Kasumi-1 (cell line): ENCODE measurements around the gene PUM1.
"Not testable (repeated sequence)": the region's sequence is repeated elsewhere in the genome, so short reads cannot be mapped to it uniquely, and the experiment has no call there.

ENCODE experiments used
- DNase-seq, 2 experiments: peaks; one replicate each; lab custom pipeline; 2025; lab: John Stamatoyannopoulos, UW

PUM1 gene

DNA sequence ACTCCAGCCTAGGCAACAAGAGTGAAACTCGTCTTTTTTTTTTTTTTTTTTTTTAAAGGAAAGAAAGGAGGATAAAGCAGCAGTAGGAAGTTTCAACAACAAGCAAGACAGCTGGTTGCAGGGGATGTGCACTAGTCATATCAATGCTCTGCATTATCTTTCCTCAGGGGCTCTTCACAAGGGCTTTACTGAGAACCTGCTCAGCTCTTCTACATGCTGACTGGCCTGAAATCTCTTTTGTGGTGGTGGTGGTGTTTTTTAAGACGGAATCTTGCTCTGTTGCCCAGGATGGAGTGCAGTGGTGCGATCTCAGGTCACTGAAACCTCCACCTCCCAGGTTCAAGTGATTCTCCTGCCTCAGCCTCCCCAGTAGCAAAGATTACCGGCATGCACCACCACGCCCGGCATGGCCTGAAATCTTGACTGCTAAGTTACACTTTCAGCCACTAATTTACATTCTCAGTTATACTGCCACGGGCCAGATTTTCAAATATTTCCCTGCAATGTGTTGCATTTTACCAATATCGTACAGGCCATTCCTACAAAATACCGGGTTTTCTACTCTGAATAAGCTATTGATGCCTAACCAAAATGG lies 68.0 kb downstream of the PUM1 start:
- no peak for DNase-seq

DNA sequence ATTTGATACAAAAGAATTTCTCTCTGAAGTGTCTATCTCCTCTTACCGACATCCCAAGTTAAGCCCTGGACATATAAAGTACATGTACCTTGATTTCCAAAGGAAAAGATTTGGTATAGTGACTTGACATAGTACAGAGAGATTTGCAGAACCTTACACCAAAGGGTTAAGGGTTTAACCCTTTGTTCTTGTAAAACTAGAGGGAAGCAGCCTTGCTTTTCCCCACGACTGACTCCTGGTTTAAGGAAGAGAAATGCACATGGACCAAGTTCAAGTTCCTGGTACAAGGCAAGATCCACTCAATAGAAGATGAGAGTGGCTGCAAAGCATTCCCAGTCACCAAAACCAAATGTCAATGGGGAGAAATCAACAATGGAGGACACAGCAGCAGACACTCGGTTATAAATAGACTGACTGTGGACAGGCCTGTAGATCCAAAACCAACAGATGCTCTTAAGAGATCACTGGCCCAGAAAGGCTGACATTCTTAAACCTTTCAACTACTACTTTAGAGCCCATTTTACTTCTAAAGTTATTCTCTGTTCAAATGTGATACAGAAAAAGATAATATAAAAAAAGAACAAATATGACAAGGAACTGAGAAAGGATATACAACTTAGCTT lies 69.4 kb downstream of the PUM1 start:
- no peak for DNase-seq

DNA sequence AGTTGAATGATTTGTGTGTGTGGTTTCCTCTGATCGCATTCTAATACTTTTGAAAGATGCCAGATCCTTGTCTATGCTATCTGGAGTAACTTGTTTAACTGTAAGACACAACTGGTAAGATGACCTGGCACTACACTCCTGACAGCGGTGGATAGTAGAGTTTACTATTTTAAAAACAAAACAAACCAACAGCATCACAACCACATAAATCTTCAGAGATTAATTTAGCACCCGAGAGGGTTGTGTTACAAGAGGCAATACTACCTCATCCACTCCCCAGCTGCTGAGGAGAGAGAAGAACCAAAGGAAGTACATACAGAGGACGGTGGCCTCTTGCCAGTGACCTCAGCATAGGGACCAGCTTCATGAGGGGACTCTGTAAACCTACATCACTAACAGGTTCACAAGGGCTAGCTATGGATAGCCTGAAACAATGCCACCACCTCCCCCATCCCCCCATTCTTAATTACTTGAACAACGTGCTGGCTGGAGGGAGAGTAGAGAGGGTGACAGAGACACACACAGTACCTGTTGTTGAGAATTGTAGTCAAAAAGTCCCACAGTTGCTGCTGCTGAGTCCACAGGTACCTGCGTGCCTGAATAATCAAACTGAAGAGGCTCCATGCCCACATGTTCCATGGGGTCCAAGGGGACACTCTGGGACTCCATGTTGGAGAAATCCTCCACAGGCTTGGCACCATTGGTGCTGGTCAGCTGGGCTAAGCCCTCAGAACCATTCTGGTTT lies 73.5 kb downstream of the PUM1 start:
- DNase-seq = no peak

DNA sequence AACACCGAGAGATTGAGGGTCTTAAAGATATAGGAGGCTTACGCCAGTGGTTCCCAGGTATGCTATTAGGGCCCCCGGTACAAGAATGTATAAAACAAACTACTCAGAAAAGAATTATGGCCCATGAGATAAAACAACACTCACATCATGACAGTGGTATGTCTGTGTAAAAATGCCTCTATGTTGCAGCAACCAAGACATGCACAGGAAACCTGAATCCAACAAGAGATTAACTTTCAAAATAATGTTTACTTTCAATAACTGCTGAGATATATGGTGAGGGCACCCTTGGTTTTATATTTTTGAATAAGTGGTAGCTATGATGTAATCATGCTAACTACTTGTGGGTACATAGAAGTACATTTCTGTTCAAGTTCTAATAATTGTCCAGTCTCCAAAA lies 74.9 kb downstream of the PUM1 start:
- no peak for DNase-seq

DNA sequence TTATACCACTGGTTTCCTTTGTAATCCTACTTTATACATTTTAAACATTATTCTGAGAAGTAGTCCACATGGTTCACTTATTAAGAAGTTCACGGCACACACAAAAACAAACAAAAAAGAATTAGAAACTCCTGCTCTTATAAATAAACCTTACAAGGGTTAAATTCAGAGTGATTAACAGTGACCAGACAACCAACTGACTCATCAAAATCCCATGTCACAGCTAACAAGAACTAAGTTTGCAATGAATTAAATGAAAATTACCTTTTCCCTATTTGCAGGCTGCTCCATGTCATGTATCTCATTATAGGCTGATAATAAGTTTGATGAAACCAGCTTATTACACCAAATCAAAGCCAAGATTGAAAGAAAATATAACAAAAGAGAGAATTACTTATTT lies 77.5 kb downstream of the PUM1 start:
- no peak for DNase-seq

DNA sequence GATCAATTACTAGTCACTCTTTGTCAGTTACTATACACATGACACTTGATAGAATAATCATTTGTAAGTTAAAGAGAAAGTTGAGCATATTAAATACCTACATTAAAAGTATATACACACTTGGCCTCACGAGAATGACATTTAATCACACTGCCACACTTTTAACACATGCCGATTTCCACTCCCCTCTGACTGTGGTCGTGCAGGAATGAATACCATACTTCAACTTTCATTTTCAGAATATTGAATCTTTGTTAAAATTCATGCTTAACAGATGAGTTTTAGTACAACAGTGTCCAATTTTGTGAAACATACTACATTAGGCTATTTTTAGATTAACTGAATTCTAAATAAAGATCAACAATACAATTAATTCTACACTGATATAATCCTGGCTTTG lies 78.8 kb downstream of the PUM1 start:
- DNase-seq = no peak

DNA sequence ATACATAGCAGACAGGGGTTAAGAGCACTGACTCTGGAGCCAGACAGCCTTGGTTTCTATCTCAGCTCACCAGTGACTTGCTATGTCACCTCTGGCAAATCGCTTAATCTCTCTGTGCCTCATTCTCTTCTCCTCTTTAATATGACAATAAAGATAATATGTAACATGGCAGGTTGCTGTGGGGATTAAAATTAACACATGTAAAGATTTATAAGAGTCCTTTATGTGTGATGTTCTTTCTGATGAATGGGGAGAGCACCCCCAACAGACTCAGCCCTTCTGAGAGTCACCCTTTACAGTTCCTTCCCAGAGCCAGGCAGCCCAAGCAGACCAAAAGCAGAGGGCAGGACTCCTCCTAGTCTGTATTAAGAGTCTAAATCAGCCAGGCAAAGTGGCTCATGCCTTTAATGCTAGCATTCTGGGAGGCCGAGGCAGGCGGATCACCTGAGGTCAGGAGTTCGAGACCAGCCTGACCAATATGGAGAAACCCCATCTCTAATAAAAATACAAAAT lies 80.5 kb downstream of the PUM1 start:
- DNase-seq = no peak

DNA sequence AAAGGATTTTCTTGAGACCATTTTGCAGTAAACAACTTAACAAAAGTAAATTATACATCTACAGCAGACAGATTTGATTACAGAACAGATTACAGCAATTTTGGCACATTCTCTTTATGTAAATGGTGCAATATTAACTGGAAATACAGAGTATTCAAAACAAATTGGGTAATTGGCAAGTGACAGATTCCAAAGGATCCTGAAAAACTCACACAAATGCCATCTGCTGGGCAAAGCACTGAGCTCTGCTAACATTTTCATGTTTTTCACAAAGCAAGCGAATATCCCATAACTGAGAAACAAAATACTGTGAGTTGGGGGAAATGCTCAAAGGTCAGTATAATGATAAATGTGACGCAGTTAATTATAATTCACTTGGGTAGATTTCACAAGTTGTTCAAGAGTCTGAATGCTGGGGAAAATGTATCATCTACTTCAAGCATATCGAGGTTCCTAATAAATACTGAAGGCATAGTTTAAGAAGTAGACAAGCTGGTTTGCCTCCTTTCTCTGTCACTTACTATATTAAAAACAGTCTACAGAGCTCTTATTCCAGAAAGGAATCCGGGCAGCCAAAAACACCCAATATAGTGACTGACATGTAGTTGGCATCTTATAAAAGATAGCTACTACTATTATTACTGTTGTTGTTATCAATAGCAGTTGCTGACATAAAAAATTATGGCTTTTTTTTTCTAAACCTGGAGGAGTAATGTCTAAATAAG lies 81.2 kb downstream of the PUM1 start:
- DNase-seq = no peak

DNA sequence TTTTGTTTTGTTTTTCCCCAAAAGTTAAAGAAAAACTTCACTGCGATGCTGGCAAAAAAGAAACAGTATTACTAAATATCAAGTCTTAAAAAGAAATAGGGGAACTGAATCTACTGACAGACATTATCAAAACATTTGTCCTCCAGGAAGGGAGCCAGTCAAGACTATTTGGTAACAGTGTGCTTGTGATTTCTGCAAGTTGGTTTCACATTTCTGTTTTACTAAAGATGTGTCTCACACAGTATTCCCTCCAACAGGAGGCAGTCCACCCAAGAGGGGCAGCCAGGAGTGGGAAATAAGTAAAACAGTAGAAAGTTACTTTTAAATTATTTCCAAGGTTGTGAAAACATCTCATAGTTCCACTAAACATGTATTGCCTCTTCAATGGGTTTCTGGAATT lies 82.6 kb downstream of the PUM1 start:
- peak in 1 of 2 experiments; percentile 27 for DNase-seq

DNA sequence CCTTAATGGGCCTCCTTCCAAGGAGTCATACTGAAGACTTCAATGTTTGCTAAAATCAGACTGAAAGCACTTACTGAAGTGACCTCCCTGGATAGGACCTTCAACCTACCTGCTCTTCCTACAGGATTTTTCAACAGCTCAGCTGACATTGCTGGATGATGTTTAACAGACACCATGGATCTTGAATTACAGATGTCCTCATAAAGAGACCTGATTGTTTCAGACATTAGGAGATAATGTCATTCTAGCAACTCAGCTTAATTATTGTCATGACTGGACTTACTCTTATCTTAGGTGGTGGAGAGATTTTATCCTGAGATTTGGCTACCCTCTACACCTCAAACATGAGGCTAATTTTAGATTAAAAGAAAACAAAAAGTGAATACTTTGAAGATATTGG lies 83.1 kb downstream of the PUM1 start:
- DNase-seq = no peak

DNA sequence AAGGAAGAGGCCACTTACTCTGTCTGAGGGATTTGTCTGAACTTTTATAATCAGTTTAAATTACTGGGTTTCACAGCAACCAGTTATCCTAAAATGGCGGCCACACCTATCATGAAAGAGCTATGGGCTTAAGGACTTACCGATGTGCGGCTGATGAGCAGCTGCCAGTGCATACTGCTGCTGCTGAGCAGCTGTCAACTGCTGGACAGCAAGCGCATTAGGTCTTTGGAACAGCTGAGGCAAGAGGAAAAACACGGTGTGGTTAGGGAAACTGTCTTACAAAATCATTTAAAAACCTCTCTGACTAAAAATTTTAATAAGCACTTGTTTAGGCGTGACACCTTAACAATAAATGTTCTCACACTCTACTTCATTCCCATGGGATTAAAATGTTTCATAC lies 84.3 kb downstream of the PUM1 start:
- DNase-seq = no peak

DNA sequence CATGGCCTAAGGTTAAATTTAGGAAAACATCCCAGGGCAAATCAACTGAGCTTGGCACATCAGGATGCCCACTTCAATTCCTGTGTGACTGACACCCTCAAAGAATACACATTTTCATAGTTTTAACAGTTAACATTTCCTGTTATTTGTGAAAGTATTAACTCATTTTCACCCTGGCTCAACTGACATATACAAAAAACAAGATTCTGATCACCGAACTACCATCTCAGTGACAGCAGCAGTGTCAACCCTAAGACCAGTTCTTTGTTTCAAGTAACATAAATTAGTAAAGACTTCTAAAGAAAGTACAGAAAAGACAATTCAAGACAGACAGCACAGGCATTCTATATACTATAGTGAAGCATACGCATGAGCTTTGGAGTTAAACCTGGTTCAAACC lies 88.0 kb downstream of the PUM1 start:
- no peak for DNase-seq

DNA sequence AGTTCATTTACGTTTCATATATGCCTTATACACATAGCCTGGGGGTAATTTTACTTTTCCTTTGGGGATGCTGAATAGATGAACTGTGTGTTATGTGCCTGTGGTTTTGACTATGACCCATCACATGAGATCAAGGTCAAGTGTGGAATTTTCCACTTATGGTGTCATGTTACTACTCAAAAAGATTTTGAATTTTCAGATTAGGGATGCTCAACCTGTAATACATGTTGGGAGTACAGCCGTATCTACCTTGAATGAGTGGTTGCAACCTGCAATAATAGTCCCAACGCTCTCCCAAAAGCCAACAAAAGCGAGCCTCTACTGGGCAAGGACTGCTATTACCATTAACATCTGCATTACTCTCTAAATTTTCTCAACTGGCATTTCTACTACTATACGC lies 88.4 kb downstream of the PUM1 start:
- peak in 1 of 2 experiments; percentile 22 for DNase-seq

DNA sequence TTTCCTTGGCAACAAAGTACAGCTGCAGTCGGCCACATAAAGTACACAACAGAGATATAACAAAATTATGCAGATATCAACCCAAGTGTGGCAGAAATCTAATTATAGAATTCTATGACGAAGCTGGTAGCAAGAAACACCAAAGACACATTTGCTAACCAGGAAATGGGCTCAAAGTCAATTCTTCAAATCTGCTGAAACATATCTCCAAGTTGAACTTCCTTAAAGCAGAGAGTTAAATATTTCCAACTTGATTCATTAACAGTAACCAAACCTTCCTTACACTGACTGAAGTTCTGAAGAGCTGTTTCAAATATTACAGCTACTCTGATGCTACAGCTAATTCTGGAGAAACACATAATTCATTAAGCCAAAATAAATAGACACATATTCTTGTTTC lies 89.4 kb downstream of the PUM1 start:
- DNase-seq = peak; percentile 29 to 46

DNA sequence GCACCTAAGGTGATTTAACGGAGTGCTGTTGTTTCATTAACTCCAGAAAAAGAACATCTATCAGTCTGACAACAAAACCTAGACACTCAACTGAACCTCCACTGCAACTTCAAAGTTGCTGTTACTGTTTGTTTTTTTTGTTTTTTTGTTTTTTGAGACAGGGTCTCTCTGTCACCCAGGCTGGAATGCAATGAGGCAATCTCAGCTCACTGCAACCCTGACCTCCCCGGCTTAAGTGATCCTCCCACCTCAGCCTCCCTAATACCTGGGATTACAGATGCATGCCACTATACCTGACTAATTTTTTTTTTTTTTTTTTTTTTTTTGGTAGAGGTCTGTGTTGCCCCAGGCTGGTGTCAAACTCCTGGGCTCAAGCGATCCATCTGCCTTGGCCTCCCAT lies 90.3 kb downstream of the PUM1 start:
- DNase-seq = no peak

DNA sequence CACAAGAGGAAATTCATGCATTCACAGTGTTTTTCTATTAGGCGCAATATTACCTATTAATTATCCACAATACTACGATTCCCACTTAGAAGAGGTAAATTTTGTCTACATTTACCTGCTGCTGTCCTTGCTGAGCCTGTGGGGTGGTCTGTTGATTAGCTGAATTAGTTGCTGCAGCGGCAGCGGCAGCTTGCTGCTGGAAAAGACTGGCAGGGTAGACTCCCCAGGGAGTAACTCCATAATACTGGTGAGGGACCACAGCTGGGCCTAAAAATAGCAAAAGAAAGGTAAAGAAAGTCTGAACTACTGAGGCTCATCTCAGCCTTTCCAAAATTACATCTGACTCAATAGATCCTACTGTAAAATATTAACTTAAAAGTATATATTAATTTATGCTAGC lies 91.0 kb downstream of the PUM1 start:
- no peak for DNase-seq

DNA sequence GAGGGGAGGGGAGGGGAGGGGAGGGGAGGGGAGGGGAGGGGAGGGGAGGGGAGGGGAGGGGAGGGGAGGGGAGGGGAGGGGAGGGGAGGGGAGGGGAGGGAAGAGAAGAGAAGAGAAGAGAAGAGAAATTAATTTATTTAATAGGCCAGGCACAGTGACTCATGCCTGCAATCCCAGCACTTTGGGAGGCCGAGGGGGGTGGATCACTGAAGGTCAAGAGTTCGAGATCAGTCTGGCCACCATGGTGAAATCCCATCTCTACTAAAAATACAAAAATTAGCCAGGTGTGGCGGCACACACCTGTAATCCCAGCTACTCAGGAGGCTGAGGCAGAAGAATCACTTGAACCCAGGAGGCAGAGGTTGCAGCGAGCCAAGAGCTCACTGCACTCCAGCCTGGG lies 93.2 kb downstream of the PUM1 start:
- not testable (repeated sequence) for DNase-seq

DNA sequence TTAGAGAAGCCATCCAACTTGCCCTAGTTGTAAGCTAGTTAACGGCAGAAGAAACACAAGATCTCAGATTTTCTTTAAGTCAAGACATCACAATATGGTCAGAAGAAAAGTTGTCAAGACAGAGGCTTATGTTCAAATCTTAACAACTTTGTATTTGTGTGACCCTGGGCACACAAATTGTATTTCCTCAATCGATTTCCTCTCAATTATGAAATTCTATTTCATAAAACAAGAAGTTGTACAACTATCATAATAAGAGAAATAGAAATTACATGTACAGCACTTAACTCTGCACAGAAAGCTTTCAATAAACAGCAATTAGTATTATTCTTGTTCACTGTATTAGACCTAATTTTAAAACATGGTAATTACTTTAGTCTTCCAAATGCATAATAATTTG lies 94.0 kb downstream of the PUM1 start:
- DNase-seq = no peak

DNA sequence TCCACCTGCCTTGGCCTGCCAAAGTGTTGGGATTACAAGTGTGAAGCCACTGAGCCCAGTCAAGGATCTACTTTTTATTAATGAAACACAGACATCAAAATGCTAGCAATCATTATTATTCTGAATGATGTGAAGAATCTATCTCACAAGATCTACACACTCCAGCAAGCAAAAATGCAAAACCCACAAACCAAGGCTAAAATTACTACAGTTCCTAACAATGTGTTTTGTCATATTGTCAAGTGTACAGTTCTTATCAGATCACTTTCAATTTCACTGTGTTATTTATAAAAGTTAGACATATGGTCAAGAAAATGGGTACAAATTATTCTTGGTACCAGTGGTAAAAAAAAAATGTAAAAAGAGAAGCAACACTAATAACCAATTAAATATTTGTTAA lies 95.6 kb downstream of the PUM1 start:
- no peak for DNase-seq

DNA sequence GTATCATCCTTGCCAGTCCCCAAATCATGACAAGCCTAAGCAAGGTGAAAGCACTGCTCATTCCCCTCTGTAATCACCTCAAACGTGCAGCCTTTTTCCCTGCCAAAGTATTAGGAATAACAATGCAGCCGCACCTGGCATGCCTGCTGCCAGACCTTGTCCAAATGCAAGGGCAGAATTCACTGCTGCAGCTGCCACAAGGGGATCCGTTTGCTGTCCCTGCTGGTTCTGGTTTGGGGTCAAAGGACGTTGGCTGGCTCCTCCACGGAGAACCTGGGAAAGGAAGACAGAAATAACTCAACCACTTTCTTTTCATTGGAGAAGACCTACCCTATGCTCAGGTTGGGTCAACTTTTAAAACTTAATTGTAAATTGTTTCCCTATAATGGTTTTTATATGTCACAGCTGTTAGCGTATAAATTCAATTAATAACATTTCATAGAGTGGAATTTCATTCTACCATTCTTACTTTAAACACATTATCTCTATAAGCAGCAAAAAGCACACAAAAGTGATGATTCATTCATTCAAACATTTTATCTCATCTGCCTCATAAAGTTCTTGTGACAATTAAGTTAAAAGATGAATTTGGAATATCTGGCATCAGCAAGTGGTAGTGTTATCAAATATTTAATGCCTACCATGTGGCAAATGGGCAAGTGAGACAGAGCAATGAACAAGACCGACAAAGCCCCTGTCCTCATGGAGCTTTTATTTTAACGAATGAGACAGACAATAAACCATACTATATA lies 97.1 kb downstream of the PUM1 start:
- DNase-seq = no peak

DNA sequence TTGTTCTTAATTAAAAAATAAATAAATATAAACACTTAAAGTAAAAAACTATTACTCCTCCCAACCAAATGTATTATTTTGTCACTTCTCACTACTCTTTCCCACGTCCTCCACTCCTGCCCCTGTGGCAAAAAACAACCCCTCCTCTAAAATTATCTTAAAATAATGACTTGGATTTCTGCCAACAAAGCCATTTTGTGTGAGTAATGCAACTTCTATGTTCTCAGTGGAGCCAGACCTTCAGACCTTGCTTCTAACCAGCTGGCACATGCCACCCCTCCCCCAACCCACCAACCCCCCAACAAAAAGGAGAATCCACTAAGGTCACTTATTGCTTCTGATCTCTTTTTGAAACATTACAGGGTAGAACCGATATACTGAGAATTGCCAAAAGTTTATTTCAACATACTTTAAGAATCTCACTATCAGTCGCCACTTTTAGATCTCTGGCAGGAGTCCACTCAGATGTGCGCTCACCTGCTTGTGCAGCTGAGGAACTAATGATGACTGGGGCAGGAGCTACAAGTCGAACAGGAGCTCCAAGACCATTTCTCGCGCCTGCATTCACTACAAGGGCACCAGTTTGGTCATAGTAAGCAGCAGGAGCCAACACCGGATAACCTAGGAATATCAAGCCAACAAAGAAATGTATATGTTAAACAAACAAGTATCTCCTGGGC lies 98.7 kb downstream of the PUM1 start:
- DNase-seq = no peak
